ENCODE measurements around the gene INSC. TPM values are rescaled to one million over a fixed set of nuclear protein-coding genes. Genes with fewer than 3 reads are reported as not detected.

The INSC gene
- total RNA-seq, 6 donors from 2014 or later, result 0.14 to 1.7 (median 1.0) TPM; not detected in 3

GRCh38 chr11:15223318-15223717, 108.6 kb downstream of the INSC start:
- ATAC-seq (ENCODE audit: low FRiP score in 2 of 2) (no peak), DNase-seq (no peak)
- Histone ChIP-seq H3K27me3 (no peaks in the 10 kb centered on the region), H3K27ac (no peak overlapping the region), H3K36me3 (no peaks in the 10 kb centered on the region), H3K9me3 (no peaks in the 10 kb centered on the region), H3K4me3 (no peak overlapping the region), H3K4me1 (no peaks in the 10 kb centered on the region)
- TF ChIP-seq CTCF (IDR thresholded peaks at IDR 0.05), result no peak
- TF ChIP-seq POLR2AphosphoS5 (IDR thresholded peaks at IDR 0.05), result no peak
- no peak for TF ChIP-seq EP300 (IDR thresholded peaks at IDR 0.05)
- TF ChIP-seq POLR2A (IDR thresholded peaks at IDR 0.05), result no peak
- 75 to 80% methylated on average over 1 of the region's 1 CpG for WGBS, 2 donors

- Histone ChIP-seq H3K4me3 (no peak overlapping the region), H3K4me1 (no peaks in the 10 kb centered on the region), H3K27me3 (no peaks in the 10 kb centered on the region), H3K27ac (no peak overlapping the region), H3K36me3 (no peaks in the 10 kb centered on the region), H3K9me3 (no peaks in the 10 kb centered on the region)
- ATAC-seq (ENCODE audit: low FRiP score in 2 of 2) (no peak), DNase-seq (no peak)
- 82 to 92% methylated on average over 3 of the region's 3 CpGs for WGBS, 2 donors
- no peak for TF ChIP-seq POLR2AphosphoS5 (IDR thresholded peaks at IDR 0.05)
- no peak for TF ChIP-seq EP300 (IDR thresholded peaks at IDR 0.05)
- TF ChIP-seq POLR2A (IDR thresholded peaks at IDR 0.05), result no peak
- TF ChIP-seq CTCF (IDR thresholded peaks at IDR 0.05), result no peak
Measured at GRCh38 chr11:15224466-15224865, 109.7 kb downstream of the INSC start.

- TF ChIP-seq POLR2A (IDR thresholded peaks at IDR 0.05) (no peak), CTCF (IDR thresholded peaks at IDR 0.05) (no peak), POLR2AphosphoS5 (IDR thresholded peaks at IDR 0.05) (no peak), EP300 (IDR thresholded peaks at IDR 0.05) (no peak)
- ATAC-seq (ENCODE audit: low FRiP score in 2 of 2) (no peak), DNase-seq (no peak)
- WGBS, 2 donors, result 88 to 97% methylated on average over 1 of the region's 1 CpG
- Histone ChIP-seq H3K36me3 (no peaks in the 10 kb centered on the region), H3K27ac (no peak overlapping the region), H3K9me3 (no peaks in the 10 kb centered on the region), H3K4me1 (no peaks in the 10 kb centered on the region), H3K4me3 (no peak overlapping the region), H3K27me3 (no peaks in the 10 kb centered on the region)
Measured at GRCh38 chr11:15227011-15227410, 112.3 kb downstream of the INSC start.

GRCh38 chr11:15228331-15228849, 113.7 kb downstream of the INSC start:
- no peak for TF ChIP-seq POLR2A (IDR thresholded peaks at IDR 0.05)
- no peak for TF ChIP-seq POLR2AphosphoS5 (IDR thresholded peaks at IDR 0.05)
- no peak for TF ChIP-seq EP300 (IDR thresholded peaks at IDR 0.05)
- no peak for TF ChIP-seq CTCF (IDR thresholded peaks at IDR 0.05)
- Histone ChIP-seq H3K9me3 (no peaks in the 10 kb centered on the region), H3K4me3 (no peak overlapping the region), H3K36me3 (no peaks in the 10 kb centered on the region), H3K4me1 (no peaks in the 10 kb centered on the region), H3K27me3 (no peaks in the 10 kb centered on the region), H3K27ac (no peak overlapping the region)
- ATAC-seq (ENCODE audit: low FRiP score in 2 of 2) (no peak), DNase-seq (no peak)
- WGBS, 2 donors, result 77 to 82% methylated on average over 8 of the region's 8 CpGs

- WGBS, 2 donors, result 0% methylated on average over 2 of the region's 2 CpGs
- no peak for TF ChIP-seq POLR2A (IDR thresholded peaks at IDR 0.05)
- DNase-seq, result no peak
- Histone ChIP-seq H3K4me1 (no peaks in the 10 kb centered on the region), H3K4me3 (no peak overlapping the region), H3K9me3 (no peaks in the 10 kb centered on the region), H3K27ac (no peak overlapping the region), H3K36me3 (no peaks in the 10 kb centered on the region), H3K27me3 (no peaks in the 10 kb centered on the region)
- ATAC-seq (ENCODE audit: low FRiP score in 2 of 2), result no peak
Measured at GRCh38 chr11:15229069-15229468, 114.3 kb downstream of the INSC start.
